HG03060 (cell line): ENCODE results near the gene CLIC5.
"Not testable (repeated sequence)": the region's sequence is repeated elsewhere in the genome, so short reads cannot be mapped to it uniquely, and the experiment has no call there.

Experiments used
- ATAC-seq: cut with Tn5 transposase; IDR thresholded peaks from one replicate; pipeline ENCODE4 v1.9.1; 2021; ENCODE audit warnings: low read depth, moderate number of reproducible peaks; ENCODE audit not compliant: unreplicated experiment

CLIC5 gene

GRCh38 chr6:45929421-45930361, 86.0 kb downstream of the CLIC5 start:
- ATAC-seq, result no peak

GRCh38 chr6:45928721-45929305, 86.8 kb downstream of the CLIC5 start:
- no peak for ATAC-seq

GRCh38 chr6:45927421-45928320, 88.0 kb downstream of the CLIC5 start:
- ATAC-seq, result no peak

GRCh38 chr6:45926423-45926822, 89.2 kb downstream of the CLIC5 start:
- not testable (repeated sequence) for ATAC-seq

GRCh38 chr6:45924763-45925342, 90.8 kb downstream of the CLIC5 start:
- ATAC-seq, result no peak

- ATAC-seq, result no peak
Measured at GRCh38 chr6:45923831-45924391, 91.7 kb downstream of the CLIC5 start.

GRCh38 chr6:45922728-45923351, 92.8 kb downstream of the CLIC5 start:
- no peak for ATAC-seq

- no peak for ATAC-seq
Measured at GRCh38 chr6:45921691-45922281, 93.9 kb downstream of the CLIC5 start.

- ATAC-seq, result no peak
Measured at GRCh38 chr6:45920819-45921511, 94.7 kb downstream of the CLIC5 start.

GRCh38 chr6:45917439-45917838, 98.2 kb downstream of the CLIC5 start:
- no peak for ATAC-seq

- ATAC-seq, result no peak
Measured at GRCh38 chr6:45916692-45917091, 99.0 kb downstream of the CLIC5 start.

GRCh38 chr6:45915780-45916468, 99.7 kb downstream of the CLIC5 start:
- no peak for ATAC-seq

GRCh38 chr6:45911691-45912090, 104.0 kb downstream of the CLIC5 start:
- no peak for ATAC-seq

- no peak for ATAC-seq
Measured at GRCh38 chr6:45903959-45904358, 111.7 kb downstream of the CLIC5 start.

- no peak for ATAC-seq
Measured at GRCh38 chr6:45902984-45903383, 112.7 kb downstream of the CLIC5 start.

GRCh38 chr6:45901767-45902650, 113.7 kb downstream of the CLIC5 start:
- ATAC-seq, result no peak
